HCT116 (cell line): Measurements from ENCODE around the gene NSMCE1. TPM values are rescaled to one million over a fixed set of nuclear protein-coding genes. Genes with fewer than 3 reads are reported as not detected.

Source experiments
- ATAC-seq: fragments of 200-7000 bp; cut with Tn5 transposase; 2 replicates; pipeline ENCODE4 v1.9.1; 2020; ENCODE audit warnings: mild to moderate bottlenecking, moderate library complexity
- BruUV-seq: library from RNA; stranded (reverse); fragments of 400-500 nt; replicated peaks from 2 replicates; lab custom pipeline; 2021; lab: Mats Ljungman, UMichigan
- CTCF ChIA-PET: fragments of 300-600 bp; sonication (Branson Sonifier 250); formaldehyde crosslinking; loops from one replicate; lab custom pipeline; 2021; ENCODE audit warnings: antibody characterized with exemption; lab: Charles Lee
- POLR2A ChIA-PET: fragments of 300-600, 350-600 bp; sonication (Branson Sonifier 250); formaldehyde crosslinking; loops from one replicate; lab custom pipeline; 2021; ENCODE audit warnings: antibody characterized with exemption; lab: Charles Lee
- RAD21 ChIA-PET, 2 experiments: fragments of 300-600 bp; sonication (Branson Sonifier 250); formaldehyde crosslinking; loops; one replicate each; lab custom pipeline; 2023; ENCODE audit warnings: low total read pairs in 2 of 2; ENCODE audit not compliant: uncharacterized antibody in 2 of 2, unreplicated experiment in 2 of 2, low non-redundant PET in 1 of 2; lab: Charles Lee
- DNase-seq: peaks from one replicate; pipeline ENCODE4 v3.0.0-alpha.2; 2010; ENCODE audit warnings: low read depth, low spot score
- H2AFZ ChIP-seq: fragments of 200-600 bp; shearing (Covaris generic), sonication (generic); 2 replicates; pipeline ENCODE4 v1.6.1; 2017; ENCODE audit warnings: low read depth, mixed run types, mixed read lengths, antibody characterized with exemption, low read length; ENCODE audit not compliant: poor library complexity, severe bottlenecking
- H3K27ac ChIP-seq: 2 replicates; pipeline ENCODE4 v1.5.1; 2012; ENCODE audit warnings: low read depth, low read length
- H3K27me3 ChIP-seq: fragments of 200-600 bp; sonication (generic); 2 replicates; pipeline ENCODE4 v1.6.1; 2016; ENCODE audit warnings: mixed run types, low read length, mixed read lengths; ENCODE audit not compliant: insufficient read depth
- H3K36me3 ChIP-seq, 2 experiments: fragments of 200-500 bp in 1 of 2; fragments of 200-600 bp in 1 of 2; sonication (Bioruptor generic) in 1 of 2; sonication (generic) in 1 of 2; 2 replicates each; pipeline versions ENCODE4 v1.5.1 to v1.6.1; 2014 to 2016; ENCODE audit warnings: low read length in 2 of 2, inconsistent platforms in 1 of 2, mixed read lengths in 1 of 2, mixed run types in 1 of 2; ENCODE audit not compliant: insufficient read depth in 2 of 2, control insufficient read depth in 1 of 2
- H3K4me1 ChIP-seq, 2 experiments: fragments of 200-600 bp in 1 of 2; sonication (generic) in 1 of 2; 2 replicates each; pipeline versions ENCODE4 v1.5.1 to v1.6.1; 2012 to 2017; ENCODE audit warnings: low read length in 2 of 2, inconsistent platforms in 1 of 2, mild to moderate bottlenecking in 1 of 2, mixed read lengths in 1 of 2, mixed run types in 1 of 2, moderate library complexity in 1 of 2; ENCODE audit not compliant: insufficient read depth in 2 of 2, control insufficient read depth in 1 of 2
- H3K4me2 ChIP-seq: fragments of 200-600 bp; sonication (generic); 2 replicates; pipeline ENCODE4 v1.6.1; 2017; ENCODE audit warnings: mixed run types, low read length, mixed read lengths
- H3K4me3 ChIP-seq, 2 experiments: fragments of 200-600 bp in 1 of 2; sonication (generic) in 1 of 2; replicated peaks in 1 of 2; 2 replicates each; pipeline ENCODE4 v1.5.1; 2011 to 2016; ENCODE audit warnings: low read length in 2 of 2, control low read depth in 1 of 2, low read depth in 1 of 2, mild to moderate bottlenecking in 1 of 2, mixed read lengths in 1 of 2, mixed run types in 1 of 2
- H3K79me2 ChIP-seq: fragments of 200-600 bp; sonication (generic); 2 replicates; pipeline ENCODE4 v1.6.1; 2017; ENCODE audit warnings: mild to moderate bottlenecking, mixed run types, low read length, moderate library complexity, mixed read lengths; ENCODE audit not compliant: insufficient read depth
- H3K9ac ChIP-seq: fragments of 200-600 bp; sonication (generic); 2 replicates; pipeline ENCODE4 v1.6.1; 2016; ENCODE audit warnings: low read length, mixed read lengths
- H3K9me2 ChIP-seq: fragments of 200-600 bp; sonication (generic), shearing (Covaris generic); 2 replicates; pipeline ENCODE4 v1.6.1; 2017; ENCODE audit warnings: mixed run types, mild to moderate bottlenecking, moderate library complexity; ENCODE audit not compliant: insufficient read depth
- H3K9me3 ChIP-seq, 2 experiments: fragments of 200-500 bp in 1 of 2; fragments of 200-600 bp in 1 of 2; sonication (Bioruptor generic) in 1 of 2; sonication (generic) in 1 of 2; 2 replicates each; pipeline ENCODE4 v1.6.1; 2014 to 2017; ENCODE audit warnings: low read length in 2 of 2, mixed read lengths in 2 of 2, inconsistent platforms in 1 of 2, low read depth in 1 of 2, mild to moderate bottlenecking in 1 of 2, mixed run types in 1 of 2, moderate library complexity in 1 of 2; ENCODE audit not compliant: control insufficient read depth in 1 of 2, insufficient read depth in 1 of 2
- H4K20me1 ChIP-seq: fragments of 200-600 bp; sonication (generic), shearing (Covaris generic); 2 replicates; pipeline ENCODE4 v1.6.1; 2017; ENCODE audit warnings: mixed run types, mild to moderate bottlenecking, moderate library complexity; ENCODE audit not compliant: insufficient read depth
- ATF3 ChIP-seq: IDR thresholded peaks from 2 replicates; pipeline ENCODE4 v1.6.1; 2012
- CBX3 ChIP-seq: IDR thresholded peaks from 2 replicates; pipeline ENCODE4 v1.6.1; 2012; ENCODE audit warnings: low read depth
- CEBPB ChIP-seq: IDR thresholded peaks from 2 replicates; pipeline ENCODE4 v1.6.1; 2012; ENCODE audit warnings: low read depth
- FOSL1 ChIP-seq: IDR thresholded peaks from 2 replicates; pipeline ENCODE4 v1.6.1; 2012; ENCODE audit warnings: low read depth
- MAX ChIP-seq: IDR thresholded peaks from 2 replicates; pipeline ENCODE4 v1.6.1; 2012
- SIN3A ChIP-seq: IDR thresholded peaks from 2 replicates; pipeline ENCODE4 v1.6.1; 2012; ENCODE audit warnings: low read depth
- SP1 ChIP-seq: IDR thresholded peaks from 2 replicates; pipeline ENCODE4 v1.6.1; 2012; ENCODE audit warnings: low read depth
- TCF7L2 ChIP-seq: IDR thresholded peaks from 2 replicates; pipeline ENCODE4 v1.7.0; 2011; ENCODE audit warnings: borderline replicate concordance, inconsistent platforms; ENCODE audit not compliant: insufficient read depth, insufficient read length; ENCODE audit errors: extremely low read depth
- ZNF274 ChIP-seq: fragments of 200-500 bp; sonication (Bioruptor generic); IDR thresholded peaks from 2 replicates; pipeline ENCODE4 v1.6.1; 2014; ENCODE audit warnings: mild to moderate bottlenecking, low read depth, low read length, inconsistent platforms
- intact Hi-C: fragments of 100-400 bp; cut with micrococcal nuclease; formaldehyde crosslinking; loops from 2 replicates; pipeline ENCODE4 v1.10.0; 2022
- total RNA-seq: library from RNA; stranded (reverse); gene quantifications from one replicate; pipeline ENCODE4 v1.2.1, GENCODE V29; 2021; ENCODE audit not compliant: unreplicated experiment

NSMCE1 gene
- total RNA-seq, 1 experiment from 2014 or later: 85.6 TPM

DNA sequence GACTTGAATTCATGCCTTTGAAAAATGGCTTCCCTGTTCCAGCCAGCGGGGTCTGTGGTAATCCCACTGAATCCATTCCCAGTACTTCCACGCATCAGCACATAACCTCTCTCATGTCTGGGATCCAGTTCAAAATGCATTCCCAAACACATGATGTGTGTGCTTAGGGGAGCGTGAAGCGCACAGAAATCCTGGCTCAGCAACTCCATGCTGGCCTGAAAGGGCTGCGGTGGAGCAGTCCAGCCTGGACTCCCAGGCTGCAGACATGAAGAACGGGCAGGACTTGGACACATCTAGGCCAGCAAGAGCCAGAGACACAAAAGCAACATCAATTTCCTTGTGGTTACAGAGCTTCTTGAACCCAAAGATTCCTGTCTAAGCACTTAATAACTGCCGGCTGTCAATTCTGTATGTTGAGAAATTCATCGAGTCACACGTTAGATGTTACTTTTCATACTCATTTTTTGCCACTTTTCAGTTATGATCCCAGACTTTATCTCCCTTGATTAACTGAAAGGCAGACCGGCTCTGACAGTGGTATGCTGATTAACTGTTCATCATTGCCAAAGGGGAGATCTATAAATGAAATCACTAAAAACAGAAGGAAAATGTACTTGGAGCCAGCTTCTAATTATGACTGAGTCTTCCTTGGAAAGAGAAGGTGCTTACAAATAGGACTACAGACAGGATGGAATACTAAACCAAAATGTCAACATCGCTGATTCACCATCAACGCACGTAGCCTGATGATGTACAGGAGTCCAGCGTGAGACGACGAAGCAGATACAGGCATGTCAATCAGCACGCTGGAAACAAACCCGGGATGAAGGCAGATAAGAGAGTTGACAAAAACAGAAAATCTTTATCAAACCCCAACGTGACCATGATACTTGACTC, 23.0 kb downstream of the NSMCE1 start:
- peaks cover 0 to 23% of the 10 kb centered on the region in 2 experiments; a peak in 2 of 4 replicates for H3K4me1 ChIP-seq
- no peak overlapping the region for H2AFZ ChIP-seq
- ChIA-PET CTCF (no interaction called here), RAD21 (no interaction called here)
- H4K20me1 ChIP-seq: no peaks in the 10 kb centered on the region
- ATAC-seq: no peak
- H3K27ac ChIP-seq: no peak overlapping the region
- no peak for TF ChIP-seq CBX3
- TF ChIP-seq ATF3: no peak
- no peak for TF ChIP-seq TCF7L2
- no peak for TF ChIP-seq MAX
- no peak for TF ChIP-seq SIN3A
- no peak for TF ChIP-seq ZNF274
- no peak for TF ChIP-seq CEBPB
- no peak for TF ChIP-seq FOSL1
- TF ChIP-seq SP1: no peak
- TF ChIP-seq, all 23 proteins: peak for 0
- H3K9me2 ChIP-seq: no peaks in the 10 kb centered on the region
- DNase-seq: no peak
- peaks cover 3% of the 10 kb centered on the region; the same call in 1 of the 2 replicates for H3K79me2 ChIP-seq
- H3K4me2 ChIP-seq: no peak overlapping the region
- H3K27me3 ChIP-seq: no peaks in the 10 kb centered on the region
- BruUV-seq: no TSS peak
- H3K36me3 ChIP-seq: no peaks in the 10 kb centered on the region; a peak in 1 of 4 replicates
- POLR2A ChIA-PET: no interaction called here
- intact Hi-C loops: no loop called here
- H3K9ac ChIP-seq: no peak overlapping the region
- no peak overlapping the region for H3K4me3 ChIP-seq
- H3K9me3 ChIP-seq: no peaks in the 10 kb centered on the region
